ENCODE data around the gene JMJD8. TPM values are rescaled to one million over a fixed set of nuclear protein-coding genes. Genes with fewer than 3 reads are reported as not detected.

Gene JMJD8
- total RNA-seq, 1 experiment from 2014 or later: 121 TPM

DNA sequence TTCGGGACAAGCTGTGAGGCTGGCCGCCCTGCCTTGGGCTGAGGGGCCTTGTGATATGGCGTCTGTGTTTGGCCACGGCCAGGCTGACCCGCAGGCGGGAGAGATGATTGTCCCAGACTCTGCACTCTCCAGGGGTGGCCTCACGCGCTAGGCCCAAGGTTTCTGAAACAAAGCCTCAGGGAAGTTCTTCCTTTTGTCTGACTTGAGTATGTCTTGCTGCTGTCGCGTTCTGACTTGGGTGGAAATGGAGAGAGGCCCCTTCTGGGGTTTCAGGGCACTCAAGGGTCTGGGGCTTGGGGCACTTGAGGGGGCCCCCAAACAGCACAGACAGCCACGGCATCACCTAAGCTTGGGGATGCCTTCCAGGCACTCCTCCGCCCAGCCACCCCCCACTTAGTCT lies 26.9 kb upstream of the JMJD8 start (continued):
- TF ChIP-seq, protein P1, sequence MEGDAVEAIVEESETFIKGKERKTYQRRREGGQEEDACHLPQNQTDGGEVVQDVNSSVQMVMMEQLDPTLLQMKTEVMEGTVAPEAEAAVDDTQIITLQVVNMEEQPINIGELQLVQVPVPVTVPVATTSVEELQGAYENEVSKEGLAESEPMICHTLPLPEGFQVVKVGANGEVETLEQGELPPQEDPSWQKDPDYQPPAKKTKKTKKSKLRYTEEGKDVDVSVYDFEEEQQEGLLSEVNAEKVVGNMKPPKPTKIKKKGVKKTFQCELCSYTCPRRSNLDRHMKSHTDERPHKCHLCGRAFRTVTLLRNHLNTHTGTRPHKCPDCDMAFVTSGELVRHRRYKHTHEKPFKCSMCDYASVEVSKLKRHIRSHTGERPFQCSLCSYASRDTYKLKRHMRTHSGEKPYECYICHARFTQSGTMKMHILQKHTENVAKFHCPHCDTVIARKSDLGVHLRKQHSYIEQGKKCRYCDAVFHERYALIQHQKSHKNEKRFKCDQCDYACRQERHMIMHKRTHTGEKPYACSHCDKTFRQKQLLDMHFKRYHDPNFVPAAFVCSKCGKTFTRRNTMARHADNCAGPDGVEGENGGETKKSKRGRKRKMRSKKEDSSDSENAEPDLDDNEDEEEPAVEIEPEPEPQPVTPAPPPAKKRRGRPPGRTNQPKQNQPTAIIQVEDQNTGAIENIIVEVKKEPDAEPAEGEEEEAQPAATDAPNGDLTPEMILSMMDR (IDR thresholded peaks at IDR 0.05 in 2 of 3, conservative IDR thresholded peaks at IDR 0.05 in 1 of 3; ENCODE audit: borderline replicate concordance in 1 of 3, insufficient read depth in 1 of 3, low read depth in 2 of 3, low read length in 2 of 3): no peak
- no peak for TF ChIP-seq CEBPB (IDR thresholded peaks at IDR 0.05; ENCODE audit: low read depth)
- no peak for TF ChIP-seq ATF3 (IDR thresholded peaks at IDR 0.05)

GRCh38 chr16:710500-711075 lies 26.5 kb upstream of the JMJD8 start:
- no peak overlapping the region for H2AFZ ChIP-seq (ENCODE audit: low read depth, low read length, poor library complexity, severe bottlenecking)
- ChIA-PET RAD21 (ENCODE audit: low non-redundant PET in 1 of 2, low total read pairs in 2 of 2, uncharacterized antibody in 2 of 2, unreplicated experiment in 2 of 2) (no interaction called here), POLR2A (no interaction called here), CTCF (interaction anchor here (1.5 kb wide), 1 partner anchor 18 kb away, joined by 3 read pairs; no protein-coding TSS in a partner anchor)
- DNase-seq (ENCODE audit: low read depth, low spot score) (no peak), ATAC-seq (no peak)
- H3K4me3 ChIP-seq (replicated peaks in 1 of 2; ENCODE audit: low read depth in 1 of 2, low read length in 2 of 2): no peak overlapping the region
- no peaks in the 10 kb centered on the region for H3K27me3 ChIP-seq (ENCODE audit: insufficient read depth, low read length)
- H3K9ac ChIP-seq (ENCODE audit: low read length): no peak overlapping the region
- no peaks in the 10 kb centered on the region for H3K79me2 ChIP-seq (ENCODE audit: insufficient read depth, low read length)
- H3K27ac ChIP-seq (ENCODE audit: low read depth, low read length): no peak overlapping the region
- H3K36me3 ChIP-seq (ENCODE audit: control insufficient read depth in 1 of 2, insufficient read depth in 2 of 2, low read length in 2 of 2): no peaks in the 10 kb centered on the region
- intact Hi-C loops (cut with micrococcal nuclease): loop anchor here (5.0 kb wide), 2 partner anchors 167 to 347 kb away; no protein-coding TSS in a partner anchor
- TF ChIP-seq SRF (IDR thresholded peaks at IDR 0.05; ENCODE audit: low read depth) (no peak), ELF1 (IDR thresholded peaks at IDR 0.05; ENCODE audit: borderline replicate concordance, low read depth) (no peak), SP1 (IDR thresholded peaks at IDR 0.05; ENCODE audit: low read depth) (no peak), MAX (IDR thresholded peaks at IDR 0.05) (no peak), CEBPB (IDR thresholded peaks at IDR 0.05; ENCODE audit: low read depth) (no peak), ZFX (IDR thresholded peaks at IDR 0.05) (no peak), CBX3 (IDR thresholded peaks at IDR 0.05; ENCODE audit: low read depth) (no peak), EGR1 (IDR thresholded peaks at IDR 0.05; ENCODE audit: low read depth) (no peak), EZH2phosphoT487 (IDR thresholded peaks at IDR 0.05; ENCODE audit: borderline replicate concordance) (no peak), RAD21 (IDR thresholded peaks at IDR 0.05; ENCODE audit: low read depth) (no peak), SIN3A (IDR thresholded peaks at IDR 0.05; ENCODE audit: low read depth) (no peak), POLR2A (IDR thresholded peaks at IDR 0.05; ENCODE audit: borderline replicate concordance, extremely low read depth, insufficient read depth, insufficient read length) (no peak), JUND (IDR thresholded peaks at IDR 0.05) (no peak), POLR2AphosphoS5 (IDR thresholded peaks at IDR 0.05; ENCODE audit: low read depth, low read length) (no peak)
- no TSS peak for BruUV-seq (replicated peaks)
- H3K4me1 ChIP-seq (ENCODE audit: control insufficient read depth in 1 of 2, insufficient read depth in 2 of 2, low read length in 2 of 2): peaks cover 17 to 54% of the 10 kb centered on the region in 2 experiments
- H3K4me2 ChIP-seq (ENCODE audit: low read length): no peak overlapping the region
- H3K9me3 ChIP-seq (ENCODE audit: control insufficient read depth in 1 of 2, insufficient read depth in 1 of 2, low read depth in 1 of 2, low read length in 2 of 2): no peaks in the 10 kb centered on the region
- H4K20me1 ChIP-seq (ENCODE audit: insufficient read depth): no peaks in the 10 kb centered on the region
- no peaks in the 10 kb centered on the region for H3K9me2 ChIP-seq (ENCODE audit: insufficient read depth)

Data from HCT116 (cell line).